ENCODE results near the gene AGAP1. TPM values are rescaled to one million over a fixed set of nuclear protein-coding genes. Genes with fewer than 3 reads are reported as not detected.
A peak's percentile ranks its signal among the peaks of the same experiment; 100 is the strongest.

Gene AGAP1
- total and polyA plus RNA-seq, 11 donors: 5.9 to 21.6 (median 18.9) TPM

DNA sequence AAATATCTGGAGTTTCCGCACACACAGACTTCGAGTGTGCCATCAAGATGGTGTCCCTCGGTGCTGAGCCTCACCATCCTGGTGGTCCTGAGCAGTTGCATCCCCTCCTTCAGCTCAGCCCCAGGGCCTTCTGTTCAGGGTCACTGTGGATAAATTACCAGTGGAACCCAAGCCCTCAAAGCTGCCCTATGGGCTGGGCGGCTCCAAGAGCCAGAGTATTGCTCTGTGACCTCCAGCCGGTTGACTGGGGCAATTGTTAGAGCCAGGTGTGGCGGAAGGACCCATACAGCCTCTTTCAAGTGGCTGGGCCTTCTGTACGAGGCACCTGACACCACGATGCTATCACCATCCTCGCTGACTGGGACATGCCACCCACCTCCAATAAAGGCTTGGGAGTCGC lies 458.9 kb downstream of the AGAP1 start:
- 93 to 97% (median 95%) methylated on average over 10 of the region's 10 CpGs for WGBS, 4 donors
- Histone ChIP-seq H3K4me1 (peaks cover 0 to 16% (median 0%) of the 10 kb centered on the region in 12 donors), H3K27ac (no peak overlapping the region), H3K27me3 (no peaks in the 10 kb centered on the region), H3K4me3 (no peak overlapping the region), H3K36me3 (peaks cover 0 to 2% (median 0%) of the 10 kb centered on the region in 9 donors), H3K9me3 (no peaks in the 10 kb centered on the region)
- ATAC-seq (no peak), DNase-seq (no peak)
- intact Hi-C loops (cut with DNase I): no loop called here
- TF ChIP-seq POLR2A (IDR thresholded peaks at IDR 0.05): no peak
- TF ChIP-seq, protein P1, sequence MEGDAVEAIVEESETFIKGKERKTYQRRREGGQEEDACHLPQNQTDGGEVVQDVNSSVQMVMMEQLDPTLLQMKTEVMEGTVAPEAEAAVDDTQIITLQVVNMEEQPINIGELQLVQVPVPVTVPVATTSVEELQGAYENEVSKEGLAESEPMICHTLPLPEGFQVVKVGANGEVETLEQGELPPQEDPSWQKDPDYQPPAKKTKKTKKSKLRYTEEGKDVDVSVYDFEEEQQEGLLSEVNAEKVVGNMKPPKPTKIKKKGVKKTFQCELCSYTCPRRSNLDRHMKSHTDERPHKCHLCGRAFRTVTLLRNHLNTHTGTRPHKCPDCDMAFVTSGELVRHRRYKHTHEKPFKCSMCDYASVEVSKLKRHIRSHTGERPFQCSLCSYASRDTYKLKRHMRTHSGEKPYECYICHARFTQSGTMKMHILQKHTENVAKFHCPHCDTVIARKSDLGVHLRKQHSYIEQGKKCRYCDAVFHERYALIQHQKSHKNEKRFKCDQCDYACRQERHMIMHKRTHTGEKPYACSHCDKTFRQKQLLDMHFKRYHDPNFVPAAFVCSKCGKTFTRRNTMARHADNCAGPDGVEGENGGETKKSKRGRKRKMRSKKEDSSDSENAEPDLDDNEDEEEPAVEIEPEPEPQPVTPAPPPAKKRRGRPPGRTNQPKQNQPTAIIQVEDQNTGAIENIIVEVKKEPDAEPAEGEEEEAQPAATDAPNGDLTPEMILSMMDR (IDR thresholded peaks at IDR 0.05): no peak

DNA sequence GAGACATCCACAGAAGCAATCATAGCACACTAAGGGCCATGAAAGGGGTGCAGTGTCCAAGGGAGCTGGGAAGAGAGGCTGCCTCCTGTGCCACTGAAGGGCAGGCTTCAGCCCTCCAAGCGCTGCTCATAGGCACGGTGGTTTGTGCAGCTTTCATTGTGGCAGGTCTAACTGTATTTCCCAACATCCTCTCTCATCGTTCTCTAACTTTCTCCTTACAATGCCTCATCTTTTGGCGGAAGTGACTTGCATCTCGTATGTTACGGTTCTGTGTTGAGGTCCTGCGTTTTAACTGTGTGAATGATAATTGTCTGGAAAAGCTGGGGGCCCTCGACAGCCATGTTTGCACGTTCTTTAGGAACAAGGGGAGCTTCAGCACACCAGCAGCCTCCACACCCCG lies 460.4 kb downstream of the AGAP1 start:
- WGBS, 4 donors: 94 to 96% (median 94%) methylated on average over 10 of the region's 10 CpGs

DNA sequence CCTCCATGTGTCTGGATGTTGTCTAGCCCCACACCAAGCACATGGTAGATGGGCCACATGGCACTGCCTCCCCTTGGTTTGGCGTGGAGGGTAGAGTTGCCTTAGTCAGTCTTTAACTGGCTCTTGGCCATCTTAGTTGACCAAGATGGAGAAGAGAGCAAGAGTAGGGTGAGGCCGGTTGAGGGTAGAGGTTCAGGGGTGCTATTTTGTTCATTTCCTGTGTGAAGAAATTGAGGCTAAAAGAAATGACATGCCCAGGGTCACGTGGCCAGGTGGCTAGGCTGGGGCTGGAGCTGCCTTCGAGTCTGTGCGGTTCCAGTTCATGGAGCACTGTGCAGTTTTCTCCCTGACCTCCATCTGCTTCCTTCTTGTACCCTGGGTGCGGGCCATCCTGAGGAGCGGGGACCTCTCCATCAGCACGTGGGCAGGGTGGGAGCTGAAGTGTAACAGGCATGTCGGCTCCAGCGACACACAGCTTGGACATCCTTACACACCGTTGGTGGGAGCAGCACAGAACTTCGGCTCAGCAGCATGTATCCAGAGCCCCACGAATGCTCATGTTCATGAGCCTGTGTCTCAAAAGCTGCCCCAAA lies 461.1 kb downstream of the AGAP1 start:
- ATAC-seq (peak in 1 of 4 donors; percentile 21), DNase-seq (no peak)
- Histone ChIP-seq H3K9me3 (no peaks in the 10 kb centered on the region), H3K36me3 (peaks cover 0 to 5% (median 0%) of the 10 kb centered on the region in 9 donors), H3K4me1 (peaks cover 0 to 9% (median 0%) of the 10 kb centered on the region in 12 donors), H3K27me3 (no peaks in the 10 kb centered on the region), H3K4me3 (no peak overlapping the region), H3K27ac (no peak overlapping the region)
- no peak for TF ChIP-seq POLR2A (IDR thresholded peaks at IDR 0.05)
- TF ChIP-seq, protein P1 (IDR thresholded peaks at IDR 0.05): no peak
- WGBS, 4 donors: 94 to 97% (median 96%) methylated on average over 13 of the region's 13 CpGs
- intact Hi-C loops (cut with DNase I): no loop called here

More for the DNA sequence above, 460.4 kb downstream of the AGAP1 start:
- H3K4me1 ChIP-seq: peaks cover 0 to 16% (median 0%) of the 10 kb centered on the region in 12 donors
- H3K4me3 ChIP-seq: no peak overlapping the region
- no peak overlapping the region for H3K27ac ChIP-seq
- H3K36me3 ChIP-seq: peaks cover 0 to 5% (median 0%) of the 10 kb centered on the region in 9 donors
- intact Hi-C loops (cut with DNase I): no loop called here
- no peak for TF ChIP-seq POLR2A (IDR thresholded peaks at IDR 0.05)
- TF ChIP-seq, protein P1 (IDR thresholded peaks at IDR 0.05): no peak
- no peaks in the 10 kb centered on the region for H3K9me3 ChIP-seq
- ATAC-seq: no peak
- no peaks in the 10 kb centered on the region for H3K27me3 ChIP-seq
- DNase-seq: no peak

DNA sequence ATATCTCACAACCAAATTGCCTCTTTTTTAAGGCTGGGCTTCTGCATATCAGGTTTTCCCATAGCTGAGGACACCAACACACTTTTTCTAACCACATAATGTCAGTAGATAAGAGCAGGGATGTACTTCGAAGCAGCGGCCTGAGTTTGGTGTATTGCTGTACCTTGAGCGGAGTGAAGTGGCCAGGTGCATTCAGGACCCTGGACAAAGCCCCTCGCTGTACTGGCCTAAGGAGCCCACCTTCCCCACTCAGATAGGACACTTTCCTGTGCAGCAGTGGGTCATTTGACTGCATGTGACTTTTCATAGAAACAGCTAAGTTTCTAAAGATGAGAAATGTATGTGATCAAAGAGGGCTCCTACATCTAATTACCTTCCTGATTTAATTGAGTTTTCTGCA lies 461.8 kb downstream of the AGAP1 start:
- Histone ChIP-seq H3K36me3 (peaks cover 0 to 5% (median 0%) of the 10 kb centered on the region in 9 donors), H3K27me3 (no peaks in the 10 kb centered on the region), H3K9me3 (no peaks in the 10 kb centered on the region), H3K27ac (no peak overlapping the region), H3K4me1 (peaks cover 0 to 4% (median 0%) of the 10 kb centered on the region in 12 donors), H3K4me3 (no peak overlapping the region)
- WGBS, 4 donors: 79 to 94% (median 92%) methylated on average over 4 of the region's 4 CpGs
- TF ChIP-seq POLR2A (IDR thresholded peaks at IDR 0.05): no peak
- TF ChIP-seq, protein P1 (IDR thresholded peaks at IDR 0.05): no peak
- intact Hi-C loops (cut with DNase I): no loop called here
- DNase-seq (no peak), ATAC-seq (no peak)

Measured in heart left ventricle (tissue), 16 donors.